ENCODE data around the gene ANKRD34C.

DNA sequence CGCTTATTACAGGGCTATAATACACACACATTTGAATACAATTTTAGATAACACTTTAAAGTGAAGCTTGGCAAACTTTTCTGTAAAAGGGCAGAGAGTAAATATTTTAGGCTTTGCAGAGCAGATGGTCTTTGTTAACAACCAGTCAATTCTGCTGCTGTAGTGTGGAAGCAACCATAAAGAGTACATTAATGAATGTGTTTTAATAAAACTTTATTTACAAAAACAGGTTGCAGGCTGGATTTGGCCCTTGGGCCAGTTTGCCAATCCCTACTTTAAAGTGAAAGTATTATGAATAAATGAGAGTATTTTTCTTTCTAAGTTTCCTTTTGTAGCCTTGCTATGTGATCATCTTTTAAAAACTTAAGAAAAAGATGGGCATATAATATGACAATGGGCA lies 20.7 kb upstream of the ANKRD34C start:
- TF ChIP-seq, protein P1, sequence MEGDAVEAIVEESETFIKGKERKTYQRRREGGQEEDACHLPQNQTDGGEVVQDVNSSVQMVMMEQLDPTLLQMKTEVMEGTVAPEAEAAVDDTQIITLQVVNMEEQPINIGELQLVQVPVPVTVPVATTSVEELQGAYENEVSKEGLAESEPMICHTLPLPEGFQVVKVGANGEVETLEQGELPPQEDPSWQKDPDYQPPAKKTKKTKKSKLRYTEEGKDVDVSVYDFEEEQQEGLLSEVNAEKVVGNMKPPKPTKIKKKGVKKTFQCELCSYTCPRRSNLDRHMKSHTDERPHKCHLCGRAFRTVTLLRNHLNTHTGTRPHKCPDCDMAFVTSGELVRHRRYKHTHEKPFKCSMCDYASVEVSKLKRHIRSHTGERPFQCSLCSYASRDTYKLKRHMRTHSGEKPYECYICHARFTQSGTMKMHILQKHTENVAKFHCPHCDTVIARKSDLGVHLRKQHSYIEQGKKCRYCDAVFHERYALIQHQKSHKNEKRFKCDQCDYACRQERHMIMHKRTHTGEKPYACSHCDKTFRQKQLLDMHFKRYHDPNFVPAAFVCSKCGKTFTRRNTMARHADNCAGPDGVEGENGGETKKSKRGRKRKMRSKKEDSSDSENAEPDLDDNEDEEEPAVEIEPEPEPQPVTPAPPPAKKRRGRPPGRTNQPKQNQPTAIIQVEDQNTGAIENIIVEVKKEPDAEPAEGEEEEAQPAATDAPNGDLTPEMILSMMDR (IDR thresholded peaks at IDR 0.05) = no peak
- no peak for TF ChIP-seq POLR2A (IDR thresholded peaks at IDR 0.05)
- TF ChIP-seq POLR2AphosphoS5 (IDR thresholded peaks at IDR 0.05) = no peak

All from gastroesophageal sphincter (tissue), 3 donors.